DMS114 treated with DMSO at 0.1 percent for 48 hours (cell line): ENCODE measurements around the gene PGLYRP4.

Source experiments
- DNase-seq: peaks from one replicate; lab custom pipeline; 2025; ENCODE audit not compliant: unreplicated experiment; lab: John Stamatoyannopoulos, UW

The PGLYRP4 gene

DNA sequence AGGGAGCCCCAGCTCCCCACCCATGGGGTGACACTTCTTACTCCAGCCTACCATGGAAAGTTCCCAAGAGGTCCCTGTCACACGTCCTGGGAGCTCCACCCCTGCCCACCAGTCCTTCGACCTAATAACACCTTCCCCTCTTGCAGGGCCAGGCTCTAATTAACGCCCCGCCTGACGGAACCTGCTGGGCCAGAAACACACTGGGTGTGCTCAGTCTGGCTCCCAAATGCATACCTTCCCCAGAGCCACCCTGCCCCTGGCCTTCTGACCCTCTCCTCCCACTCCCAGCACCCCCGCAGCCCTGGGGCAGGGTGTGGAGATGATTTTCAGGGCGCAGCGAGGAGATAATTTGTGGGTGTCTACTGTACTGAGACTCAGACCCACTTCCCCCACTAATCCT is 56.5 kb downstream of the PGLYRP4 start:
- DNase-seq: no peak

DNA sequence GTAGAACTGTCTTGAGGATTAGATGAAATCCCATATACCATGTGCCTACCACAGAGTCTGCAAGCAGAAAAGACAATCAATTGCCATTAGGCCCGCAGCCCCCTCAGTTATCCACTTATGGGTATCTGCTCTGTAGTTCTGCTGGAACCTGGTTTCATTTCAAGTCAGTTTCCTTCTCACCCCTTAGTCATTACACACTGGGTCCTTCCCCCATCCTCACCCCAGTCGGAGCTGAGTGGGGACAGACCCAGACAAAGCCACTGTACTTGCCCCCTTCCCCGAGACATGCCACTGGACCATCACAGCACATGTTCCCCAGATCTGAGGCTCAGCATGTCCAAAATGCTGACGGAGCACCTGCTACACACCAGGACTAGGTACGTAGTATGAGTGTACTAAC is 57.1 kb downstream of the PGLYRP4 start:
- no peak for DNase-seq

DNA sequence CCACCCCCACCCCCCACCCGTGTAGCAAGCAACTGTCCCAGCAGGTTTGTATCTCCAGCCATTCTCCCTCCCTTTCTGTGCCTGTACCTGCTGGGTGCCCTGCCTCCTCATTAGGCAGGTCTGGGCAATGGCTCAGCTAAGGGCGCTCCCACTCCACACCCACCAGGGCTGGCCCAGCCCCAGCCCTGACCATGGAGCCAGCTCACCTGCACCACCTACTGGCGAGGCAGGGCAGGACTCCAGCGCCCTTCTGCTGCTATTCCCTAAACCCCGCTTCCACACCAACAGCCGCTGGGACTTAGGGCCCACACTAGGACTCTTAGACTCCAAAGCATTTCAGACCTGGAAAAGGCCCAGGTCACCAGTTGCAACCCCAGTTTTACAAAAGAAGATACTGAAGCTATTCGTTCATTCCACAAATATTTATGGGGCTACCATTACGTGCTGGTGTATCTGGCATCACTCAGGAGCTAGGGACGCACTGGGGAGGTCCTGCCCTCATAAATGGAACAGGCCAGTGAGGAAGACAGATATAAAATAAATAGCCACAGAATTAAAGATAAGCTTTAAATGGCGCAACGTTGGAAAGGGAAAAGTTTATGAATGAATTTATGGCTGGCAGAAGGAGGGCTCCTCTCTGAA is 59.9 kb downstream of the PGLYRP4 start:
- no peak for DNase-seq
